ENCODE data around the gene HDAC1.
"Not testable (repeated sequence)": the region's sequence is repeated elsewhere in the genome, so short reads cannot be mapped to it uniquely, and the experiment has no call there.

HDAC1 gene

GRCh38 chr1:32274646-32275340, 17.1 kb upstream of the HDAC1 start:
- H3K36me3 ChIP-seq (ENCODE audit: control insufficient read depth, insufficient read depth, low read length): peaks cover 56% of the 10 kb centered on the region
- H3K27me3 ChIP-seq (replicated peaks; ENCODE audit: control insufficient read depth, insufficient read depth, low read length, poor library complexity, severe bottlenecking): no peaks in the 10 kb centered on the region

DNA sequence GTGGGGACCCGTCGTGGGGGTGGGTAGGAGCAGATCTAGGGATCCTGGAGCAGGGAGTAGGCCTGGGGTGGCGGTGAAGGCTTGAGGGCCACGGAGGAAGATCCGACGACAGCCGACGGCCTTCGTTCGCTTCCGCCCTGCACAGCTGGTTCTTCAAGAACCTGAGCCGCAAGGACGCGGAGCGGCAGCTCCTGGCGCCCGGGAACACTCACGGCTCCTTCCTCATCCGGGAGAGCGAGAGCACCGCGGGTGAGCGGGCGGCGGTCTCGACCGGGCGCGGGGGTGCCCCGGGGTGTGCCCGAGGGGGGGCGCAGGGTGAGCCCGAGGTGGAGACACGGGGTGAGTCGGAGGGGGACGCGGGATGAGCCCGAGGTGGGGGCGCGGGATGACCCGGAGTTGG, 16.5 kb upstream of the HDAC1 start:
- no peak overlapping the region for H3K4me3 ChIP-seq (ENCODE audit: insufficient read depth, low read depth, low read length, poor library complexity, severe bottlenecking)
- peaks cover 41% of the 10 kb centered on the region for H3K4me1 ChIP-seq (ENCODE audit: control insufficient read depth, insufficient read depth, low read length, poor library complexity, severe bottlenecking)
- H3K36me3 ChIP-seq (ENCODE audit: control insufficient read depth, insufficient read depth, low read length): peaks cover 62% of the 10 kb centered on the region
- DNase-seq: no peak
- no peaks in the 10 kb centered on the region for H3K9me3 ChIP-seq (ENCODE audit: control insufficient read depth, low read length)
- H3K27ac ChIP-seq (ENCODE audit: insufficient read depth, low read length, poor library complexity, severe bottlenecking): peak overlapping the region; percentile 33
- H3K27me3 ChIP-seq (replicated peaks; ENCODE audit: control insufficient read depth, insufficient read depth, low read length, poor library complexity, severe bottlenecking): no peaks in the 10 kb centered on the region

More at GRCh38 chr1:32274646-32275340, 17.1 kb upstream of the HDAC1 start:
- Histone ChIP-seq H3K9me3 (ENCODE audit: control insufficient read depth, low read length) (no peaks in the 10 kb centered on the region), H3K4me1 (ENCODE audit: control insufficient read depth, insufficient read depth, low read length, poor library complexity, severe bottlenecking) (peaks cover 41% of the 10 kb centered on the region), H3K27ac (ENCODE audit: insufficient read depth, low read length, poor library complexity, severe bottlenecking) (peak overlapping the region; percentile 74), H3K4me3 (ENCODE audit: insufficient read depth, low read depth, low read length, poor library complexity, severe bottlenecking) (no peak overlapping the region)
- DNase-seq: no peak

DNA sequence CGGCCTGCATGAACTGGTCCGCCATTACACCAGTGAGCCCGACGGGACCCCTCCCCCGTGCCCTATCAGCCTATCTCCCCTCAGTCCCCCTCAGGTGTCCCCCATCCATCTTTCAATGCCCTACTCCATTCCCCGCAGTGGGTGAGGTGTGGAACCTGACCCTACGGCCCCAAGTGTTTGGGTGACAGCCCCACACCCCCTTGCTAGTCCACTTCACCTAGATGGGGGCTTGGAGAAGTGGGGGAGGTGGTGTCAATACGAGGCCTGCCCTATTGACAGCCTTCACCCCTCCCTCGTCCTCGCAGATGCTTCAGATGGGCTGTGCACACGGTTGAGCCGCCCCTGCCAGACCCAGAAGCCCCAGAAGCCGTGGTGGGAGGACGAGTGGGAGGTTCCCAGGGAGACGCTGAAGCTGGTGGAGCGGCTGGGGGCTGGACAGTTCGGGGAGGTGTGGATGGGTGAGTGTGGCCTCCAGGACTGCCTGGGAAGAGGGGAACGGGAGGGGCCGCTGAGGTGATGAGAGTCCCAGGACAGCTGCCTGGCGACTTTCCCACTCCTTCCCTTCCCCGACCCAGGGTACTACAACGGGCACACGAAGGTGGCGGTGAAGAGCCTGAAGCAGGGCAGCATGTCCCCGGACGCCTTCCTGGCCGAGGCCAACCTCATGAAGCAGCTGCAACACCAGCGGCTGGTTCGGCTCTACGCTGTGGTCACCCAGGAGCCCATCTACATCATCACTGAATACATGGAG, 15.7 kb upstream of the HDAC1 start:
- Histone ChIP-seq H3K4me3 (ENCODE audit: insufficient read depth, low read depth, low read length, poor library complexity, severe bottlenecking) (no peak overlapping the region), H3K4me1 (ENCODE audit: control insufficient read depth, insufficient read depth, low read length, poor library complexity, severe bottlenecking) (peaks cover 38% of the 10 kb centered on the region), H3K36me3 (ENCODE audit: control insufficient read depth, insufficient read depth, low read length) (peaks cover 69% of the 10 kb centered on the region), H3K27me3 (replicated peaks; ENCODE audit: control insufficient read depth, insufficient read depth, low read length, poor library complexity, severe bottlenecking) (no peaks in the 10 kb centered on the region), H3K9me3 (ENCODE audit: control insufficient read depth, low read length) (no peaks in the 10 kb centered on the region), H3K27ac (ENCODE audit: insufficient read depth, low read length, poor library complexity, severe bottlenecking) (peak overlapping the region; percentile 18)
- DNase-seq: no peak

- not testable (repeated sequence) for H3K9me3 ChIP-seq (ENCODE audit: control insufficient read depth, low read length); DNase-seq; H3K4me1 ChIP-seq (ENCODE audit: control insufficient read depth, insufficient read depth, low read length, poor library complexity, severe bottlenecking); H3K4me3 ChIP-seq (ENCODE audit: insufficient read depth, low read depth, low read length, poor library complexity, severe bottlenecking); H3K27me3 ChIP-seq (replicated peaks; ENCODE audit: control insufficient read depth, insufficient read depth, low read length, poor library complexity, severe bottlenecking); H3K27ac ChIP-seq (ENCODE audit: insufficient read depth, low read length, poor library complexity, severe bottlenecking)
- peaks cover 57% of the 10 kb centered on the region for H3K36me3 ChIP-seq (ENCODE audit: control insufficient read depth, insufficient read depth, low read length)
These were observed 7.1 kb upstream of the HDAC1 start for GRCh38 chr1:32284777-32285176.

- no peak overlapping the region for H3K4me3 ChIP-seq (ENCODE audit: insufficient read depth, low read depth, low read length, poor library complexity, severe bottlenecking)
- H3K9me3 ChIP-seq (ENCODE audit: control insufficient read depth, low read length): no peaks in the 10 kb centered on the region
- no peaks in the 10 kb centered on the region for H3K27me3 ChIP-seq (replicated peaks; ENCODE audit: control insufficient read depth, insufficient read depth, low read length, poor library complexity, severe bottlenecking)
- peaks cover 3% of the 10 kb centered on the region for H3K4me1 ChIP-seq (ENCODE audit: control insufficient read depth, insufficient read depth, low read length, poor library complexity, severe bottlenecking)
- H3K36me3 ChIP-seq (ENCODE audit: control insufficient read depth, insufficient read depth, low read length): peaks cover 49% of the 10 kb centered on the region
- no peak overlapping the region for H3K27ac ChIP-seq (ENCODE audit: insufficient read depth, low read length, poor library complexity, severe bottlenecking)
- DNase-seq: no peak
These were observed 6.2 kb upstream of the HDAC1 start for GRCh38 chr1:32285658-32286057.

GRCh38 chr1:32286763-32287162, 5.1 kb upstream of the HDAC1 start:
- H3K4me1 ChIP-seq (ENCODE audit: control insufficient read depth, insufficient read depth, low read length, poor library complexity, severe bottlenecking): peaks cover 10% of the 10 kb centered on the region
- H3K4me3 ChIP-seq (ENCODE audit: insufficient read depth, low read depth, low read length, poor library complexity, severe bottlenecking): no peak overlapping the region
- no peaks in the 10 kb centered on the region for H3K9me3 ChIP-seq (ENCODE audit: control insufficient read depth, low read length)
- no peaks in the 10 kb centered on the region for H3K27me3 ChIP-seq (replicated peaks; ENCODE audit: control insufficient read depth, insufficient read depth, low read length, poor library complexity, severe bottlenecking)
- H3K27ac ChIP-seq (ENCODE audit: insufficient read depth, low read length, poor library complexity, severe bottlenecking): no peak overlapping the region
- no peak for DNase-seq
- peaks cover 39% of the 10 kb centered on the region for H3K36me3 ChIP-seq (ENCODE audit: control insufficient read depth, insufficient read depth, low read length)

DNA sequence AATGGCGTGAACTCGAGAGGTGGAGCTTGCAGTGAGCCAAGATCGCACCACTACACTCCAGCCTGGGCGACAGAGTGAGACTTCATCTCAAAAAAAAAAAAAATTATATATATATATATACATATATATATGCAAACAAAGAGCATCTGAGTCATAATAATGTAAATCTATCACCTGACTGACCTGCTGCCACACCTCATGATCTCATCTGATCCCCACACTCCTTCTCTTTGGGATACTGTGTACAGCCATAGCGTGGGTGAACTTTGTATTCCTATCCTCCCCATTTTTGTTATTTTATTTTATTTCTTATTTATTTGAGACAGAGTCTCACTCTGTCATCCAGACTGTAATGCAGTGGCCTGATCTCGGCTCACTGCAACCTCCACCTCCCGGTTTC, 2.6 kb upstream of the HDAC1 start:
- Histone ChIP-seq H3K4me1 (ENCODE audit: control insufficient read depth, insufficient read depth, low read length, poor library complexity, severe bottlenecking) (peaks cover 19% of the 10 kb centered on the region), H3K36me3 (ENCODE audit: control insufficient read depth, insufficient read depth, low read length) (peaks cover 24% of the 10 kb centered on the region), H3K9me3 (ENCODE audit: control insufficient read depth, low read length) (no peaks in the 10 kb centered on the region), H3K27ac (ENCODE audit: insufficient read depth, low read length, poor library complexity, severe bottlenecking) (no peak overlapping the region), H3K27me3 (replicated peaks; ENCODE audit: control insufficient read depth, insufficient read depth, low read length, poor library complexity, severe bottlenecking) (no peaks in the 10 kb centered on the region), H3K4me3 (ENCODE audit: insufficient read depth, low read depth, low read length, poor library complexity, severe bottlenecking) (no peak overlapping the region)
- DNase-seq: no peak

- no peak for DNase-seq
- Histone ChIP-seq H3K4me3 (ENCODE audit: insufficient read depth, low read depth, low read length, poor library complexity, severe bottlenecking) (peak overlapping the region; percentile 73), H3K27ac (ENCODE audit: insufficient read depth, low read length, poor library complexity, severe bottlenecking) (peak overlapping the region; percentile 83), H3K27me3 (replicated peaks; ENCODE audit: control insufficient read depth, insufficient read depth, low read length, poor library complexity, severe bottlenecking) (no peaks in the 10 kb centered on the region), H3K9me3 (ENCODE audit: control insufficient read depth, low read length) (no peaks in the 10 kb centered on the region), H3K4me1 (ENCODE audit: control insufficient read depth, insufficient read depth, low read length, poor library complexity, severe bottlenecking) (peaks cover 23% of the 10 kb centered on the region), H3K36me3 (ENCODE audit: control insufficient read depth, insufficient read depth, low read length) (peaks cover 6% of the 10 kb centered on the region)
These were observed 657 bp upstream of the HDAC1 start for GRCh38 chr1:32291145-32291707.

DNA sequence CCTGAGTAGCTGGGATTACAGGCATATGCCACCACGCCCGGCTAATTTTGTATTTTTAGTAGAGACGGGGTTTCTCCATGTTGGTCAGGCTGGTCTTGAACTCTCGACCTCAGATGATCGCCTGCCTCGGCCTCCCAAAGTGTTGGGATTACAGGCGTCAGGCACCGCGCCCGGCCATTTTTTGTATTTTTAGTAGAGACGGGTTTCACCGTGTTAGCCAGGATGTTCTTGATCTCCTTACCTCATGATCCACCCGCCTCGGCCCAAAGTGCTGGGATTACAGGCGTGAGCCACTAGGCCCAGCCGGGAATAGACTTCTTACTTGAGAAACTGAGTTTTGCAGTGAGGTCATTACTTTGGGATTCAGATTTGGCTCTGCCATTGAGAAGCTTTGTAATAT, 6.3 kb downstream of the HDAC1 start:
- not testable (repeated sequence) for H3K9me3 ChIP-seq (ENCODE audit: control insufficient read depth, low read length); DNase-seq; H3K4me3 ChIP-seq (ENCODE audit: insufficient read depth, low read depth, low read length, poor library complexity, severe bottlenecking); H3K27ac ChIP-seq (ENCODE audit: insufficient read depth, low read length, poor library complexity, severe bottlenecking); H3K27me3 ChIP-seq (replicated peaks; ENCODE audit: control insufficient read depth, insufficient read depth, low read length, poor library complexity, severe bottlenecking); H3K4me1 ChIP-seq (ENCODE audit: control insufficient read depth, insufficient read depth, low read length, poor library complexity, severe bottlenecking)
- H3K36me3 ChIP-seq (ENCODE audit: control insufficient read depth, insufficient read depth, low read length): peaks cover 15% of the 10 kb centered on the region

DNA sequence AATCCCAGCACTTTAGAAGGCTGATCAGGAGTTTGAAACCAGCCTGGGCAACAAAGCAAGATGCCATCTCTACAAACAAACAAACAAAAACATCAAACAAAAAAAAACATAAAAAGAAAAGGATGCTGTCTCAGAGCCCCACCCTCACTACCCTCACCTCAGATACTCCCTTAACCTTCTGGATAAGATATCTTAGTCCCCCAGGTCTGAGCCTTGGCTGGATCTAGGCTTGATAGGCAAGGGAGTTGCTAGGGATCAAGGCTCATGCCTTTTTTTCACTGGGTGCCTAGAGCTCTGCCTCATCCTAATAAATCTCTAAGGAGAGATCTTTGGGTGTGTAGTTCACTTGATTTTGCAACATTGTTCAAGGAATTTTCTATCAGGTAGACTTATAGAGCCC, 7.4 kb downstream of the HDAC1 start:
- Histone ChIP-seq H3K4me3 (ENCODE audit: insufficient read depth, low read depth, low read length, poor library complexity, severe bottlenecking) (no peak overlapping the region), H3K4me1 (ENCODE audit: control insufficient read depth, insufficient read depth, low read length, poor library complexity, severe bottlenecking) (peaks cover 3% of the 10 kb centered on the region), H3K27me3 (replicated peaks; ENCODE audit: control insufficient read depth, insufficient read depth, low read length, poor library complexity, severe bottlenecking) (no peaks in the 10 kb centered on the region), H3K36me3 (ENCODE audit: control insufficient read depth, insufficient read depth, low read length) (peaks cover 26% of the 10 kb centered on the region), H3K27ac (ENCODE audit: insufficient read depth, low read length, poor library complexity, severe bottlenecking) (no peak overlapping the region), H3K9me3 (ENCODE audit: control insufficient read depth, low read length) (no peaks in the 10 kb centered on the region)
- DNase-seq: no peak
